ENCODE data around the gene SRRM1. TPM values are rescaled to one million over a fixed set of nuclear protein-coding genes. Genes with fewer than 3 reads are reported as not detected.
"Not testable (repeated sequence)": the region's sequence is repeated elsewhere in the genome, so short reads cannot be mapped to it uniquely, and the experiment has no call there.

The SRRM1 gene
- total and polyA plus RNA-seq, 7 donors = 19.2 to 171 (median 81.5) TPM

GRCh38 chr1:24695202-24695974 is 52.3 kb downstream of the SRRM1 start:
- Histone ChIP-seq H3K36me3 (no peaks in the 10 kb centered on the region), H3K9me3 (no peaks in the 10 kb centered on the region), H3K4me1 (peaks cover 0 to 15% (median 13%) of the 10 kb centered on the region in 4 donors), H3K4me3 (no peak overlapping the region), H3K27ac (peak overlapping the region in 1 of 4 donors; percentile 14), H3K27me3 (no peaks in the 10 kb centered on the region)
- 72 to 87% methylated on average over 7 of the region's 7 CpGs for WGBS, 2 donors
- DNase-seq = no peak
- TF ChIP-seq POLR2A (IDR thresholded peaks at IDR 0.05) (no peak), EP300 (IDR thresholded peaks at IDR 0.05) (no peak), POLR2AphosphoS5 (IDR thresholded peaks at IDR 0.05) (no peak)
- TF ChIP-seq, protein P1, sequence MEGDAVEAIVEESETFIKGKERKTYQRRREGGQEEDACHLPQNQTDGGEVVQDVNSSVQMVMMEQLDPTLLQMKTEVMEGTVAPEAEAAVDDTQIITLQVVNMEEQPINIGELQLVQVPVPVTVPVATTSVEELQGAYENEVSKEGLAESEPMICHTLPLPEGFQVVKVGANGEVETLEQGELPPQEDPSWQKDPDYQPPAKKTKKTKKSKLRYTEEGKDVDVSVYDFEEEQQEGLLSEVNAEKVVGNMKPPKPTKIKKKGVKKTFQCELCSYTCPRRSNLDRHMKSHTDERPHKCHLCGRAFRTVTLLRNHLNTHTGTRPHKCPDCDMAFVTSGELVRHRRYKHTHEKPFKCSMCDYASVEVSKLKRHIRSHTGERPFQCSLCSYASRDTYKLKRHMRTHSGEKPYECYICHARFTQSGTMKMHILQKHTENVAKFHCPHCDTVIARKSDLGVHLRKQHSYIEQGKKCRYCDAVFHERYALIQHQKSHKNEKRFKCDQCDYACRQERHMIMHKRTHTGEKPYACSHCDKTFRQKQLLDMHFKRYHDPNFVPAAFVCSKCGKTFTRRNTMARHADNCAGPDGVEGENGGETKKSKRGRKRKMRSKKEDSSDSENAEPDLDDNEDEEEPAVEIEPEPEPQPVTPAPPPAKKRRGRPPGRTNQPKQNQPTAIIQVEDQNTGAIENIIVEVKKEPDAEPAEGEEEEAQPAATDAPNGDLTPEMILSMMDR (IDR thresholded peaks at IDR 0.05) = no peak
- intact Hi-C loops (cut with DNase I) = loop anchor here (5.0 kb wide), 1 partner anchor 397 kb away; no protein-coding TSS in a partner anchor

- no peaks in the 10 kb centered on the region for H3K27me3 ChIP-seq
- no peak for DNase-seq
- no peaks in the 10 kb centered on the region for H3K36me3 ChIP-seq
- no peak overlapping the region for H3K27ac ChIP-seq
- peaks cover 0 to 15% (median 13%) of the 10 kb centered on the region in 4 donors for H3K4me1 ChIP-seq
- TF ChIP-seq POLR2A (IDR thresholded peaks at IDR 0.05) (no peak), POLR2AphosphoS5 (IDR thresholded peaks at IDR 0.05) (no peak), EP300 (IDR thresholded peaks at IDR 0.05) (no peak)
- TF ChIP-seq, protein P1 (IDR thresholded peaks at IDR 0.05) = no peak
- no peaks in the 10 kb centered on the region for H3K9me3 ChIP-seq
- intact Hi-C loops (cut with DNase I) = loop anchor here (5.0 kb wide), 1 partner anchor 396 kb away; no protein-coding TSS in a partner anchor
- 88% methylated on average over 5 of the region's 5 CpGs for WGBS, 2 donors
- H3K4me3 ChIP-seq = no peak overlapping the region
Measured at GRCh38 chr1:24696041-24696755, 53.1 kb downstream of the SRRM1 start.

GRCh38 chr1:24696756-24697330 is 53.7 kb downstream of the SRRM1 start:
- Histone ChIP-seq H3K4me1 (peaks cover 0 to 15% (median 13%) of the 10 kb centered on the region in 4 donors), H3K4me3 (no peak overlapping the region), H3K27ac (no peak overlapping the region), H3K36me3 (no peaks in the 10 kb centered on the region), H3K27me3 (no peaks in the 10 kb centered on the region), H3K9me3 (no peaks in the 10 kb centered on the region)
- TF ChIP-seq POLR2AphosphoS5 (IDR thresholded peaks at IDR 0.05) (no peak), POLR2A (IDR thresholded peaks at IDR 0.05) (no peak), EP300 (IDR thresholded peaks at IDR 0.05) (no peak)
- TF ChIP-seq, protein P1 (IDR thresholded peaks at IDR 0.05) = no peak
- DNase-seq = no peak
- intact Hi-C loops (cut with DNase I) = loop anchor here (5.0 kb wide), 1 partner anchor 395 kb away; no protein-coding TSS in a partner anchor
- WGBS, 2 donors = 62 to 84% methylated on average over 15 of the region's 15 CpGs

- intact Hi-C loops (cut with DNase I) = loop anchor here (5.0 kb wide), 1 partner anchor 395 kb away; no protein-coding TSS in a partner anchor
- not testable (repeated sequence) for H3K27me3 ChIP-seq, H3K36me3 ChIP-seq, DNase-seq, H3K9me3 ChIP-seq, H3K4me3 ChIP-seq, H3K27ac ChIP-seq
- 92 to 96% methylated on average over 7 of the region's 7 CpGs for WGBS, 2 donors
- H3K4me1 ChIP-seq = peaks cover 0 to 15% (median 13%) of the 10 kb centered on the region in 4 donors
Measured at GRCh38 chr1:24697453-24698001, 54.4 kb downstream of the SRRM1 start.

GRCh38 chr1:24698326-24698725 is 55.2 kb downstream of the SRRM1 start:
- not testable (repeated sequence) for DNase-seq, H3K9me3 ChIP-seq, H3K27ac ChIP-seq, H3K4me3 ChIP-seq, H3K27me3 ChIP-seq, H3K36me3 ChIP-seq
- 93% methylated on average over 8 of the region's 8 CpGs for whole genome bisulfite sequencing, 2 donors
- H3K4me1 ChIP-seq = peaks cover 0 to 15% (median 13%) of the 10 kb centered on the region in 4 donors
- intact Hi-C loops (cut with DNase I) = loop anchor here (5.0 kb wide), 1 partner anchor 394 kb away; no protein-coding TSS in a partner anchor

Measured in sigmoid colon (tissue), 7 donors.